Measurements from ENCODE around the gene ASPN. TPM values are rescaled to one million over a fixed set of nuclear protein-coding genes. Genes with fewer than 3 reads are reported as not detected.

Gene ASPN
- not detected in 2 replicates for total RNA-seq (2014; rRNA removed; shearing (Covaris generic))
- polyA plus RNA-seq (2014; cell fraction: nucleus; rRNA removed) = not detected in 2 replicates

GRCh38 chr9:92482329-92482728 lies at the start of gene ASPN:
TSS of gene ASPN (minus strand) at chr9:92482506.
- no peak for DNase-seq (ENCODE audit: extremely low read depth, low read depth)

- no peak for DNase-seq (ENCODE audit: extremely low read depth, low read depth)
Measured at GRCh38 chr9:92530893-92531292, 48.6 kb upstream of the ASPN start.

- DNase-seq (ENCODE audit: extremely low read depth, low read depth) = no peak
Measured at GRCh38 chr9:92529124-92529523, 46.8 kb upstream of the ASPN start.

- no peak for DNase-seq (ENCODE audit: extremely low read depth, low read depth)
Measured at GRCh38 chr9:92528522-92528849, 46.2 kb upstream of the ASPN start.

GRCh38 chr9:92527832-92528521 lies 45.7 kb upstream of the ASPN start:
- no peak for DNase-seq (ENCODE audit: extremely low read depth, low read depth)

- DNase-seq (ENCODE audit: extremely low read depth, low read depth) = no peak
Measured at GRCh38 chr9:92527291-92527828, 45.1 kb upstream of the ASPN start.

GRCh38 chr9:92525306-92525705 lies 43.0 kb upstream of the ASPN start:
- DNase-seq (ENCODE audit: extremely low read depth, low read depth) = no peak

GRCh38 chr9:92524881-92525280 lies 42.6 kb upstream of the ASPN start:
- no peak for DNase-seq (ENCODE audit: extremely low read depth, low read depth)

- no peak for DNase-seq (ENCODE audit: extremely low read depth, low read depth)
Measured at GRCh38 chr9:92522983-92523970, 41.0 kb upstream of the ASPN start.

- no peak for DNase-seq (ENCODE audit: extremely low read depth, low read depth)
Measured at GRCh38 chr9:92520837-92521236, 38.5 kb upstream of the ASPN start.

GRCh38 chr9:92518199-92518598 lies 35.9 kb upstream of the ASPN start:
- DNase-seq (ENCODE audit: extremely low read depth, low read depth) = no peak

GRCh38 chr9:92517046-92517445 lies 34.7 kb upstream of the ASPN start:
- no peak for DNase-seq (ENCODE audit: extremely low read depth, low read depth)

- DNase-seq (ENCODE audit: extremely low read depth, low read depth) = no peak
Measured at GRCh38 chr9:92516521-92516920, 34.2 kb upstream of the ASPN start.

GRCh38 chr9:92514635-92515034 lies 32.3 kb upstream of the ASPN start:
- no peak for DNase-seq (ENCODE audit: extremely low read depth, low read depth)

GRCh38 chr9:92513349-92513748 lies 31.0 kb upstream of the ASPN start:
- DNase-seq (ENCODE audit: extremely low read depth, low read depth) = no peak

GRCh38 chr9:92512622-92513021 lies 30.3 kb upstream of the ASPN start:
- no peak for DNase-seq (ENCODE audit: extremely low read depth, low read depth)

- DNase-seq (ENCODE audit: extremely low read depth, low read depth) = no peak
Measured at GRCh38 chr9:92510747-92511146, 28.4 kb upstream of the ASPN start.

- no peak for DNase-seq (ENCODE audit: extremely low read depth, low read depth)
Measured at GRCh38 chr9:92509050-92509449, 26.7 kb upstream of the ASPN start.

- DNase-seq (ENCODE audit: extremely low read depth, low read depth) = no peak
Measured at GRCh38 chr9:92508018-92508820, 25.9 kb upstream of the ASPN start.

GRCh38 chr9:92507496-92507895 lies 25.2 kb upstream of the ASPN start:
- DNase-seq (ENCODE audit: extremely low read depth, low read depth) = no peak

GRCh38 chr9:92507005-92507404 lies 24.7 kb upstream of the ASPN start:
- no peak for DNase-seq (ENCODE audit: extremely low read depth, low read depth)
